Liver (tissue), 3 donors: ENCODE results near the gene OR4B1.
A peak's percentile ranks its signal among the peaks of the same experiment; 100 is the strongest.

Experiments used
- CTCF ChIP-seq: fragments of 150-350 bp; IDR thresholded peaks from 2 replicates; pipeline ENCODE4 v1.5.1; 2017; ENCODE audit warnings: improper control_type of control experiment, low read depth, low read length; ENCODE audit not compliant: missing input control
- RAD21 ChIP-seq, 2 donors: IDR thresholded peaks; 2 replicates each; pipeline ENCODE4 v1.6.1; 2016; ENCODE audit warnings: antibody characterized with exemption in 2 of 2, mild to moderate bottlenecking in 2 of 2
- donor health status: healthy.
- donor health status: healthy.

GRCh38 chr11:48210052-48210451 is 6.6 kb upstream of the OR4B1 start:
- TF ChIP-seq RAD21 (IDR thresholded peaks at IDR 0.05) (no peak), CTCF (peak; percentile 7)
